Gastrocnemius medialis (tissue), 4 donors: ENCODE data around the gene RUNX3. TPM values are rescaled to one million over a fixed set of nuclear protein-coding genes. Genes with fewer than 3 reads are reported as not detected.

Source experiments
- ATAC-seq, 2 donors: fragments of 150-250 bp; one replicate each; pipeline ENCODE4 v1.9.1; 2016
- DNase-seq, 2 donors: peaks; one replicate each; pipeline ENCODE4 v3.0.0-alpha.2; 2019
- H3K27ac ChIP-seq, 4 donors: fragments of 200-600 bp; sonication (generic); 1 replicate in 1 of 4; 2 replicates in 3 of 4; pipeline ENCODE4 v1.5.1; 2016 to 2018; ENCODE audit warnings: mild to moderate bottlenecking in 2 of 4, moderate library complexity in 1 of 4
- H3K27me3 ChIP-seq, 3 donors: fragments of 200-600 bp; sonication (generic) in 2 of 3; 1 replicate in 1 of 3; 2 replicates in 2 of 3; pipeline versions ENCODE4 v1.5.1 to v1.6.0; 2016 to 2019; ENCODE audit warnings: mild to moderate bottlenecking in 1 of 3, moderate library complexity in 1 of 3
- H3K36me3 ChIP-seq, 2 donors: fragments of 200-600 bp; sonication (generic) in 1 of 2; one replicate each; pipeline ENCODE4 v1.5.1; 2017 to 2018
- H3K4me1 ChIP-seq, 2 donors: fragments of 200-600 bp; sonication (generic) in 1 of 2; one replicate each; pipeline ENCODE4 v1.5.1; 2016 to 2017; ENCODE audit warnings: mild to moderate bottlenecking in 2 of 2
- H3K4me3 ChIP-seq, 4 donors: fragments of 200-600 bp; sonication (generic) in 3 of 4; 1 replicate in 1 of 4; 2 replicates in 3 of 4; pipeline ENCODE4 v1.5.1; 2016 to 2019; ENCODE audit warnings: mild to moderate bottlenecking in 2 of 4
- H3K9me3 ChIP-seq, 3 donors: fragments of 200-600 bp; sonication (generic) in 2 of 3; 1 replicate in 1 of 3; 2 replicates in 2 of 3; pipeline ENCODE4 v1.5.1; 2016 to 2019
- POLR2A ChIP-seq, 2 donors: fragments of 450-650 bp; IDR thresholded peaks; one replicate each; pipeline ENCODE4 v1.6.1; 2017; ENCODE audit warnings: antibody characterized with exemption in 2 of 2, mild to moderate bottlenecking in 2 of 2, moderate library complexity in 2 of 2
- in situ Hi-C, 4 donors: fragments of 200-750 bp; cut with MboI; loops; one replicate each; pipeline versions ENCODE4 v1.15.0 to v1.8.0; 2017; ENCODE audit warnings: low sequenced_read_pairs in 4 of 4
- intact Hi-C: fragments of 100-400 bp; cut with DNase I; formaldehyde crosslinking; loops from one replicate; pipeline ENCODE4 v1.15.1; 2023; ENCODE audit warnings: low total_unique reads
- total RNA-seq, 4 donors: library from RNA; depleted of rRNA; stranded (reverse); fragments of >200 nt; gene quantifications; one replicate each; pipeline versions ENCODE4 v1.1.0 to v1.2.3, GENCODE V29; 2016
- TF ChIP-seq, protein P1 (sequence below), 5 experiments: fragments of 450-650 bp in 3 of 5; fragments of 200-600 bp in 2 of 5; sonication (generic) in 2 of 5; IDR thresholded peaks in 4 of 5; conservative IDR thresholded peaks in 1 of 5; 1 replicate in 4 of 5; 2 replicates in 1 of 5; pipeline ENCODE4 v1.5.1; 2016 to 2019; ENCODE audit warnings: antibody characterized with exemption in 5 of 5, mild to moderate bottlenecking in 3 of 5, moderate library complexity in 3 of 5

Gene RUNX3
- total RNA-seq, 4 donors from 2014 or later, result 0.13 to 1.9 (median 0.74) TPM

- in situ Hi-C loops (no loop called here), intact Hi-C loops (no loop called here)
- no peak for DNase-seq
- no peak for ATAC-seq
- H3K36me3 ChIP-seq, result no peaks in the 10 kb centered on the region
- no peak overlapping the region for H3K4me3 ChIP-seq
- TF ChIP-seq POLR2A (IDR thresholded peaks at IDR 0.05), result no peak
- TF ChIP-seq, protein P1, sequence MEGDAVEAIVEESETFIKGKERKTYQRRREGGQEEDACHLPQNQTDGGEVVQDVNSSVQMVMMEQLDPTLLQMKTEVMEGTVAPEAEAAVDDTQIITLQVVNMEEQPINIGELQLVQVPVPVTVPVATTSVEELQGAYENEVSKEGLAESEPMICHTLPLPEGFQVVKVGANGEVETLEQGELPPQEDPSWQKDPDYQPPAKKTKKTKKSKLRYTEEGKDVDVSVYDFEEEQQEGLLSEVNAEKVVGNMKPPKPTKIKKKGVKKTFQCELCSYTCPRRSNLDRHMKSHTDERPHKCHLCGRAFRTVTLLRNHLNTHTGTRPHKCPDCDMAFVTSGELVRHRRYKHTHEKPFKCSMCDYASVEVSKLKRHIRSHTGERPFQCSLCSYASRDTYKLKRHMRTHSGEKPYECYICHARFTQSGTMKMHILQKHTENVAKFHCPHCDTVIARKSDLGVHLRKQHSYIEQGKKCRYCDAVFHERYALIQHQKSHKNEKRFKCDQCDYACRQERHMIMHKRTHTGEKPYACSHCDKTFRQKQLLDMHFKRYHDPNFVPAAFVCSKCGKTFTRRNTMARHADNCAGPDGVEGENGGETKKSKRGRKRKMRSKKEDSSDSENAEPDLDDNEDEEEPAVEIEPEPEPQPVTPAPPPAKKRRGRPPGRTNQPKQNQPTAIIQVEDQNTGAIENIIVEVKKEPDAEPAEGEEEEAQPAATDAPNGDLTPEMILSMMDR (IDR thresholded peaks at IDR 0.05 in 4 of 5, conservative IDR thresholded peaks at IDR 0.05 in 1 of 5), result no peak
- no peaks in the 10 kb centered on the region for H3K9me3 ChIP-seq
- H3K27ac ChIP-seq, result no peak overlapping the region
- no peaks in the 10 kb centered on the region for H3K4me1 ChIP-seq
- H3K27me3 ChIP-seq, result peaks cover 3 to 25% (median 5%) of the 10 kb centered on the region in 3 donors
Observed at GRCh38 chr1:24963943-24964693, 34.0 kb upstream of the RUNX3 start.

- Histone ChIP-seq H3K4me3 (no peak overlapping the region), H3K9me3 (no peaks in the 10 kb centered on the region), H3K27ac (no peak overlapping the region), H3K4me1 (no peaks in the 10 kb centered on the region), H3K36me3 (no peaks in the 10 kb centered on the region), H3K27me3 (peaks cover 3 to 17% (median 5%) of the 10 kb centered on the region in 3 donors)
- DNase-seq, result no peak
- ATAC-seq, result no peak
- intact Hi-C loops, result no loop called here
- in situ Hi-C loops, result no loop called here
- TF ChIP-seq POLR2A (IDR thresholded peaks at IDR 0.05), result no peak
- TF ChIP-seq, protein P1 (IDR thresholded peaks at IDR 0.05 in 4 of 5, conservative IDR thresholded peaks at IDR 0.05 in 1 of 5), result no peak
Observed at GRCh38 chr1:24963099-24963872, 33.2 kb upstream of the RUNX3 start.

- no peak for TF ChIP-seq POLR2A (IDR thresholded peaks at IDR 0.05)
- TF ChIP-seq, protein P1 (IDR thresholded peaks at IDR 0.05 in 4 of 5, conservative IDR thresholded peaks at IDR 0.05 in 1 of 5), result no peak
- in situ Hi-C loops (no loop called here), intact Hi-C loops (no loop called here)
- Histone ChIP-seq H3K27ac (no peak overlapping the region), H3K4me1 (no peaks in the 10 kb centered on the region), H3K9me3 (no peaks in the 10 kb centered on the region), H3K4me3 (no peak overlapping the region), H3K27me3 (peaks cover 2 to 16% (median 3%) of the 10 kb centered on the region in 3 donors), H3K36me3 (no peaks in the 10 kb centered on the region)
- no peak for ATAC-seq
- no peak for DNase-seq
Observed at GRCh38 chr1:24961961-24962861, 32.1 kb upstream of the RUNX3 start.

GRCh38 chr1:24961334-24961733 lies 31.3 kb upstream of the RUNX3 start:
- in situ Hi-C loops, result no loop called here
- ATAC-seq, result no peak

More at GRCh38 chr1:24961334-24961733, 31.3 kb upstream of the RUNX3 start:
- Histone ChIP-seq H3K27ac (no peak overlapping the region), H3K9me3 (no peaks in the 10 kb centered on the region), H3K36me3 (no peaks in the 10 kb centered on the region), H3K4me1 (no peaks in the 10 kb centered on the region), H3K4me3 (no peak overlapping the region), H3K27me3 (peaks cover 0 to 7% (median 3%) of the 10 kb centered on the region in 3 donors)
- no peak for DNase-seq
- intact Hi-C loops, result no loop called here
- TF ChIP-seq POLR2A (IDR thresholded peaks at IDR 0.05), result no peak
- TF ChIP-seq, protein P1 (IDR thresholded peaks at IDR 0.05 in 4 of 5, conservative IDR thresholded peaks at IDR 0.05 in 1 of 5), result no peak
